Osteoblast (primary cell): ENCODE measurements around the gene NR3C2. TPM values are rescaled to one million over a fixed set of nuclear protein-coding genes. Genes with fewer than 3 reads are reported as not detected.

Experiments used
- DNase-seq: peaks from one replicate; pipeline ENCODE4 v3.0.0; 2011; ENCODE audit warnings: low spot score, mixed read lengths; ENCODE audit not compliant: insufficient read length; ENCODE audit errors: missing footprints
- H2AFZ ChIP-seq: 2 replicates; pipeline ENCODE4 v1.6.0; 2011; ENCODE audit warnings: mild to moderate bottlenecking, low read length
- H3K27ac ChIP-seq: 2 replicates; pipeline ENCODE4 v1.5.1; 2011; ENCODE audit warnings: mild to moderate bottlenecking, low read depth, low read length, moderate library complexity
- H3K27me3 ChIP-seq: 2 replicates; pipeline ENCODE4 v1.6.0; 2012; ENCODE audit warnings: mild to moderate bottlenecking, control low read depth, inconsistent platforms, low read length, moderate library complexity; ENCODE audit not compliant: insufficient read depth
- H3K36me3 ChIP-seq: 2 replicates; pipeline ENCODE4 v1.5.1; 2011; ENCODE audit warnings: mild to moderate bottlenecking, low read length, control low read depth, moderate library complexity; ENCODE audit not compliant: insufficient read depth
- H3K4me1 ChIP-seq: 2 replicates; pipeline ENCODE4 v1.5.1; 2011; ENCODE audit warnings: mild to moderate bottlenecking, low read length, control low read depth, moderate library complexity; ENCODE audit not compliant: insufficient read depth
- H3K4me2 ChIP-seq: 2 replicates; pipeline ENCODE4 v1.6.0; 2011; ENCODE audit warnings: mild to moderate bottlenecking, low read length; ENCODE audit not compliant: insufficient read depth
- H3K4me3 ChIP-seq: fragments of 200-600 bp; sonication (generic); 3 replicates; pipeline ENCODE4 v1.5.1; 2012; ENCODE audit warnings: mild to moderate bottlenecking, low read length, inconsistent platforms; ENCODE audit not compliant: insufficient read depth
- H3K79me2 ChIP-seq: 2 replicates; pipeline ENCODE4 v1.6.0; 2012; ENCODE audit warnings: mild to moderate bottlenecking, low read length, control low read depth, inconsistent platforms; ENCODE audit not compliant: insufficient read depth
- H3K9me3 ChIP-seq: 2 replicates; pipeline ENCODE4 v1.5.1; 2011; ENCODE audit warnings: low read depth, low read length, control low read depth
- H4K20me1 ChIP-seq: 2 replicates; pipeline ENCODE4 v1.6.0; 2012; ENCODE audit warnings: mild to moderate bottlenecking, low read length, control low read depth; ENCODE audit not compliant: insufficient read depth
- total RNA-seq: library from RNA; depleted of rRNA; stranded (reverse); fragments of >200 nt; gene quantifications from 2 replicates; pipeline ENCODE4 v1.2.3, GENCODE V29; 2012
- TF ChIP-seq, protein P1 (sequence below): IDR thresholded peaks from 2 replicates; pipeline ENCODE4 v1.5.1; 2011; ENCODE audit warnings: mild to moderate bottlenecking, low read depth, low read length, moderate library complexity; ENCODE audit errors: extremely low read depth

The NR3C2 gene
- total RNA-seq, 1 donor, result 0.72 TPM

DNA sequence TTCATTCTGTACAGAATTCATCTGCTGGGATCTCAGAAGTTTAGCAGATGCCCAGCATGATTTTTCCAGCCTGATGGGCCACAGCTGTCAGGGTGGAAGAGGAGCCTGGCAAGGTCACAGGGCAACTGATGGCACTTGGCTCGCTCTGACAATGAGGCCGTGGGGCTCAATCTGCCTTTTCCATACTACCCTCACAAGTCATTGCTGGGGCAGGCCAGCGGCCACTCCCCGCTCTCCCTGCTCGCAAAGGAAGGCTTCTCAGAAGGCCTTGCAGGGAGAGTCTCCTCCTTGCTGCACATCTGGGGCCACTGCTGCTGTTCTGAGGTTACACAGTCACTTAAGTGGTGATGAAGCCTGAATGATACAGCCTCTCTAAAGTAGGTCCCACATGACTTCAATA is 349.1 kb downstream of the NR3C2 start:
- Histone ChIP-seq H3K4me1 (peaks cover 4% of the 10 kb centered on the region), H3K27ac (no peak overlapping the region), H4K20me1 (no peaks in the 10 kb centered on the region), H2AFZ (no peak overlapping the region), H3K36me3 (no peaks in the 10 kb centered on the region), H3K79me2 (no peaks in the 10 kb centered on the region), H3K9me3 (no peaks in the 10 kb centered on the region), H3K4me3 (no peak overlapping the region), H3K27me3 (no peaks in the 10 kb centered on the region), H3K4me2 (no peak overlapping the region)
- no peak for DNase-seq
- TF ChIP-seq, protein P1, sequence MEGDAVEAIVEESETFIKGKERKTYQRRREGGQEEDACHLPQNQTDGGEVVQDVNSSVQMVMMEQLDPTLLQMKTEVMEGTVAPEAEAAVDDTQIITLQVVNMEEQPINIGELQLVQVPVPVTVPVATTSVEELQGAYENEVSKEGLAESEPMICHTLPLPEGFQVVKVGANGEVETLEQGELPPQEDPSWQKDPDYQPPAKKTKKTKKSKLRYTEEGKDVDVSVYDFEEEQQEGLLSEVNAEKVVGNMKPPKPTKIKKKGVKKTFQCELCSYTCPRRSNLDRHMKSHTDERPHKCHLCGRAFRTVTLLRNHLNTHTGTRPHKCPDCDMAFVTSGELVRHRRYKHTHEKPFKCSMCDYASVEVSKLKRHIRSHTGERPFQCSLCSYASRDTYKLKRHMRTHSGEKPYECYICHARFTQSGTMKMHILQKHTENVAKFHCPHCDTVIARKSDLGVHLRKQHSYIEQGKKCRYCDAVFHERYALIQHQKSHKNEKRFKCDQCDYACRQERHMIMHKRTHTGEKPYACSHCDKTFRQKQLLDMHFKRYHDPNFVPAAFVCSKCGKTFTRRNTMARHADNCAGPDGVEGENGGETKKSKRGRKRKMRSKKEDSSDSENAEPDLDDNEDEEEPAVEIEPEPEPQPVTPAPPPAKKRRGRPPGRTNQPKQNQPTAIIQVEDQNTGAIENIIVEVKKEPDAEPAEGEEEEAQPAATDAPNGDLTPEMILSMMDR, result no peak

DNA sequence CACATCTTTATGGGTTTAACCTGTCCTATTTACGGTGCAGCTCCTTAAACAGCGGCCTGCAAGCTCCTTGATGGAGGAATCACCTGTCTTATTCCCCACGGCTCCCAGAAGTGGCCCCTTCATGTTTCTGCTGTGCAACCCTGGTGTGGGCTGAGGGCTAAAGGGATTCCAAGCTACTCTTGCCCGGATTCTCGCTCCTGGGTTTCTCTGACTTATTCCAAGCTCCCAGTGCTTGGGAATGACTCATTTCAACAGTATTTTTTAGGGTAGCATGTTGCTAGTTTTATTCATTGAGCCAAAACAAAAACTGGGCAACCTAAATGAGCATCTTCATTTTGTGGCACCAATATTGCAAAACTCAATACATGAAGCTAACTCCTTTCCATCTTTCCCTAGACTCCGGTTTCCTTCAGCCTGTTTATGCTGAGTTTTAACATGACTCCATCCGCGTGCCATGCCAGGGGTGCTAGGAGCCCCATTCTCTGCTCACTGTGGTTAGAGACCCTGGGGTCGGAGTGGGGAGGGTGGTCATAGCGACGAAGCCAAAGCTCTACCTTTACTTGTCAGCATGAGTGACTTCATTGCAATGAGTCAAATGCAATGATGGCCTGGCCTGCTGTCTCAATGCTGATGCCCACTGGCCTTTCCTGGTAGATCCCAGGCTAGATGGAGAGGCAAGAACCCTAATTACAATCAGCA is 349.7 kb downstream of the NR3C2 start:
- Histone ChIP-seq H3K4me2 (no peak overlapping the region), H4K20me1 (no peaks in the 10 kb centered on the region), H3K27me3 (no peaks in the 10 kb centered on the region), H3K36me3 (no peaks in the 10 kb centered on the region), H3K4me1 (peaks cover 4% of the 10 kb centered on the region), H3K4me3 (no peak overlapping the region), H3K79me2 (no peaks in the 10 kb centered on the region), H3K9me3 (no peaks in the 10 kb centered on the region), H2AFZ (no peak overlapping the region), H3K27ac (no peak overlapping the region)
- DNase-seq, result no peak
- TF ChIP-seq, protein P1, result no peak

DNA sequence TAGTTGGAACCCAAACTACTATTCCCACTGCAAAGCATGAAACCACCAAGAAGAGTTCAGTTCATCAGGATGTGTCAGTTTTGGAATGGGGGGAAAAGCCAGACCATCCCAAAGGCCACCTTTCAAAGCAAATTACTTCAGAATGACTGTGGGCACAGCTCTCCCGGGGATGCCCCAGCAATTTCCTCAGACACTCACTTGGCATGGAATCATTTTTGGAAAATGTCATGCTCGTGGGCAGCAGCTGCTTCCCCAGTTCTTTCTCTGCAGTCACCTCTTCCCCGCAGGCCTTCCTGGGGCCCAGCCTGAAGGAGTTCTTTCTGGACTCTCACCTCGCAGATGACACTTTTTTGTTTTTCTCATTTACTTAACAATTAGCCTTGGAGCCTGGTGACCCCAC is 350.3 kb downstream of the NR3C2 start:
- no peak overlapping the region for H3K4me2 ChIP-seq
- H3K4me3 ChIP-seq, result no peak overlapping the region
- H3K79me2 ChIP-seq, result no peaks in the 10 kb centered on the region
- no peaks in the 10 kb centered on the region for H3K27me3 ChIP-seq
- no peak overlapping the region for H3K27ac ChIP-seq
- peaks cover 4% of the 10 kb centered on the region for H3K4me1 ChIP-seq
- H2AFZ ChIP-seq, result no peak overlapping the region
- DNase-seq, result no peak
- H3K9me3 ChIP-seq, result no peaks in the 10 kb centered on the region
- H4K20me1 ChIP-seq, result no peaks in the 10 kb centered on the region
- H3K36me3 ChIP-seq, result no peaks in the 10 kb centered on the region
- TF ChIP-seq, protein P1, result no peak

DNA sequence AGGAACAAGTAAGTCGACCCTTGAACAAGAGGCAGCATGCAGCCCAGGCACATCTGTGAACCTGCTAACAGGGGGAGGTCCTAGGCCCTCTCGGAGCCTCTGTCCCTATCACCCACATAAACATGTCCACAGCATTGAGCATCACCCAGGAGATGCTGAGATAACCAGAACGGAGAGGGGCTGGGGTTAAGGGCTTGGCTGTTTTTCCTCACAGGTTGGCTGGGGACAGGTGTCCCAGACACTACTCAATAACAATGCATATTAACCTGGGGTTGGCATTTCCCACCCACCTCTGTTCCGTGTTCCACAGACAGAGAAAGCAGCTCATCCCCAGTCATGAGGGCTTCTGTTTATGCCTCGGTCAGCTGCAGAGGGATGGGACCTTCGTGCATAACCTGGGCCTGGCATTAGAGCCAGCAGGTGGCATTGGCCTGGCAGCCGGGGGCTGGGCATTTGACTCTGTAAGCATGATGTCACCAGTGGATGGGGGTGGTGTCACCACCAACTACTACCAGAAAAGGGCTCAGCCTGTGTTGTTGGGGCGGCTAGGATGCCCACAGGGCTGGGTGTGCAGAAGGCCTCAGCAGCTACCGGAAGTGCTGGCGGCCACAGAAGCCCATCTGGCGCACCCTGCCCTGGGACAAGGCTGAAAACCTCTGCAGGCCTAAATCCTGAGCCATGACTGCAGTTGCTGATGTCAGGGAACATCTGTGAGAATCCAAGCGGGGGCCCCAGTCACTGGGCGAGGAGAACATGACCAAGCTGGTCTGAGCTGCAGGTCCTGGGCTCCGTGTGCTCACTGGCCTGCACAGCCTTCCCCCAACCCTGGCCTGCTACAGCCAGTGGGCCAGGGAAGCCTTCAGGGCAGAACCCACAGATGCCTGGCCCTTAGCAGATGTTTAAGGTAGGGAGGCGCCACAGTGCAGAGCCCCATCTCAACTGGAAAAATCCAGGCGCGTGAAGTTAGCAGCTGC is 351.4 kb downstream of the NR3C2 start:
- DNase-seq, result peak; percentile 60

More for the DNA sequence above, 351.4 kb downstream of the NR3C2 start:
- Histone ChIP-seq H3K79me2 (no peaks in the 10 kb centered on the region), H2AFZ (no peak overlapping the region), H3K27ac (no peak overlapping the region), H3K4me1 (peaks cover 4% of the 10 kb centered on the region), H3K27me3 (no peaks in the 10 kb centered on the region), H3K9me3 (no peaks in the 10 kb centered on the region), H4K20me1 (no peaks in the 10 kb centered on the region), H3K36me3 (no peaks in the 10 kb centered on the region), H3K4me2 (no peak overlapping the region), H3K4me3 (no peak overlapping the region)
- TF ChIP-seq, protein P1, result no peak
